ENCODE results near the gene RAD23A. TPM values are rescaled to one million over a fixed set of nuclear protein-coding genes. Genes with fewer than 3 reads are reported as not detected.

The RAD23A gene
- total and polyA plus RNA-seq, 2 donors = 29.5 to 129 TPM

- Histone ChIP-seq H3K27ac (ENCODE audit: low read depth) (no peak overlapping the region), H3K36me3 (ENCODE audit: insufficient read depth) (peaks cover 2% of the 10 kb centered on the region), H3K4me3 (ENCODE audit: low read depth, low read length) (peak overlapping the region; percentile 70), H3K4me1 (ENCODE audit: insufficient read depth) (no peaks in the 10 kb centered on the region)
- WGBS = 29% methylated on average over 16 of the region's 16 CpGs
- no peak for DNase-seq (ENCODE audit: extremely low spot score)
These were observed 13.0 kb upstream of the RAD23A start for GRCh38 chr19:12932392-12933286.

DNA sequence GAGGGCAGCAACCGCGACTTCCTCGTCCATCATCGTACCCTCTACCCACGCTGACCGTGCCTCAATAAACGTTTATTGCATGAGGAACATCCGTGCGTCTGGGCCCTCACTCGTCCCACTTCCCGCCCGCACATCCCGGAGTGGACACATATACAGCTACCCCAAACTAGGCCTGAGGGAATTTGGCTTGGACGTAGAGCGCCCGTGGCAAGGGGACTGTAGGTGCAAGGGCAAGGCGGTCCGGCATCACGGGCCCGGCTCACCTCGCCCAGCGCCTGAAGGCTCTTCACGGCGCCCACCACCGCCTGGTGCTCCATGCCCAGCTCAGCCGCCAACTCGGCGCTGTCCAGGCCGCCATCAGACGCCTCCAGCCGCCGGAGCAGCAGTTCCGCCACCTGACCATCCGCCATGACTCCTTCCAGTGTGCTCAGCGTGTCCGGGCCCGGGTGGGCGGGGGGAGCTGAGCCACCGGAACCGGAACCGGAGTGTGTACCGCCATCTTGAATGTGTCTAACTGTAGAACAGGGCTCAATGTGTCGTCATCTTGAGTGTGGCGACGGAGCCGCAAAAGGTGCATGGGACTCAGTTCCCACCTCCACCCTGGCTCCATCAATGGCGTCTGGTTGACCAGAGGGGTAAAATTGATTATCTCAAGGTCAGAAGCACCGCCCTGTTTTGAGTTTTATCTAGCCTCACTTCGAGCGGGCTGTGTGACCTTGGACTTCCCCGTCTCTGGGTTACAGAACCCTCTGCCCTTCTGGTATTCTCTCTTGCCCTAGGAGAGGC lies 12.2 kb upstream of the RAD23A start, which contains the start of gene FARSA:
TSS of gene FARSA (minus strand) at position 425 of the 786 bp plus-strand sequence. CDS start at position 410, 15 bp downstream.
- Histone ChIP-seq H3K27ac (ENCODE audit: low read depth) (no peak within 1 kb of the TSS), H3K4me1 (ENCODE audit: insufficient read depth) (no peaks in the 10 kb centered on the region), H3K4me3 (ENCODE audit: low read depth, low read length) (peak within 1 kb of the TSS; percentile 70), H3K36me3 (ENCODE audit: insufficient read depth) (peaks cover under 1% of the 10 kb centered on the region)
- peak; percentile 85 for DNase-seq (ENCODE audit: extremely low spot score)
- WGBS = 3% methylated on average over 51 of the region's 51 CpGs

DNA sequence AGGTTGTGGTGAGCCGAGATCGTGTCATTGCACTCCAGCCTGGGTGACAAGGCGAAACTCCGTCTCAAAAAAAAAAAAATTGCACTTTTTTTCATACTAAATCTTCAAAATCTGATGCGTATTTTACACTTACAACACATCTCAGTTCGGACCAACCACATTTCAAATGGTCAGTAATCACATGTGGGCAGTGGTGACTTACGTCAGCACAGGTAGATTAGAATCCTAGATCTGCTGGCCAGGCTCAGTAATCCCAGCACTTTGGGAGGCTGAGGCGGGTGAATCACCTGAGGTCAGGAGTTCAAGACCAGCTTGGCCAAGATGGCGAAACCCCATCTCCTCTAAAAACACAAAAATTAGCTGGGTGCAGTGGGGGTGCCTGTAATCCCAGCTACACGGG lies 10.6 kb upstream of the RAD23A start:
- WGBS = 89% methylated on average over 10 of the region's 10 CpGs
- Histone ChIP-seq H3K4me1 (ENCODE audit: insufficient read depth) (peaks cover 2% of the 10 kb centered on the region), H3K27ac (ENCODE audit: low read depth) (no peak overlapping the region), H3K36me3 (ENCODE audit: insufficient read depth) (no peaks in the 10 kb centered on the region), H3K4me3 (ENCODE audit: low read depth, low read length) (no peak overlapping the region)
- DNase-seq (ENCODE audit: extremely low spot score) = no peak

- no peak overlapping the region for H3K4me3 ChIP-seq (ENCODE audit: low read depth, low read length)
- DNase-seq (ENCODE audit: extremely low spot score) = no peak
- 73% methylated on average over 7 of the region's 7 CpGs for WGBS
- peaks cover 3% of the 10 kb centered on the region for H3K4me1 ChIP-seq (ENCODE audit: insufficient read depth)
- H3K36me3 ChIP-seq (ENCODE audit: insufficient read depth) = no peaks in the 10 kb centered on the region
- no peak overlapping the region for H3K27ac ChIP-seq (ENCODE audit: low read depth)
These were observed 9.1 kb upstream of the RAD23A start for GRCh38 chr19:12936582-12936981.

DNA sequence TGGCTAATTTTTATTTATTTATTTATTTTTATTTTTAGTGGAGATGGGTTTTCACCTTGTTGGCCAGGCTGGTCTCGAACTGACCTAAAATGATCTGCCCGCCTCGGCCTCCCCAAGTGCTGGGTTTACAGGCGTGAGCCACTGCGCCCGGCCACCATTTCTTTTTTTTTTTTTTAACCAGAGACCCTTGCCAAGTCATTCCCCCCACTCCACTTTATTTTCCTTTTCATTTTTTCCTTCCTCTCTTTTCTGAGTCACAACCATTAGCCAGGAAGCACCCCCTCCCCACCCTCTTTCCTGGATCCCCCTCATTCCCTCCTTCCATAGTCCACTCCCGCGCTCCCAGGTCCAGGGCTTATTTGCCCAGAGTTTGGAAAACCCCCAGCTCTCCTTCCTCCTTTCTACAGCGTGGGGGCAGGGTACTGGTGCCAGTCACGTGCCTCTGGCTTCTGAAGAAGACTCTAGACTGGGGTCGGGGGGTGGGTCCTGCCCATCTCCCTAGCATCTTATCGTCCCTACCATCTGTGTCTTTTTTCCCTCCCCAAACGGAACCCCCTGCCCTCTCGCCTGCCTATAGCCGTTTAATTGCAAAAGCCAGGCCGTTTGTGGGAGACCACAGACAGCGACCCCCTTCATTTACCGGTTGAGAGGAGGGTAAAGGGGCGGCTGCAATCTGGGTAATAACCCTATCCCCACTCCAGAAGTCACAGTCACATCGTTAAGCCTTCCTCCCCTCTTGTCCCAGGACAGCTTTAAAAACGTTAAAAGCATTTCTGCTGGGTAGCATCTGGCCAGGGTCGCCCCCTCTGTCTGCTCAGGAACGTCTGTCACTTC lies 8.4 kb upstream of the RAD23A start:
- Histone ChIP-seq H3K4me1 (ENCODE audit: insufficient read depth) (peaks cover 3% of the 10 kb centered on the region), H3K4me3 (ENCODE audit: low read depth, low read length) (no peak overlapping the region), H3K36me3 (ENCODE audit: insufficient read depth) (peaks cover 2% of the 10 kb centered on the region), H3K27ac (ENCODE audit: low read depth) (no peak overlapping the region)
- whole genome bisulfite sequencing = 20% methylated on average over 23 of the region's 23 CpGs
- no peak for DNase-seq (ENCODE audit: extremely low spot score)

- peak within 1 kb of the TSS; percentile 80 for H3K4me3 ChIP-seq (ENCODE audit: low read depth, low read length)
- peaks cover 2% of the 10 kb centered on the region for H3K36me3 ChIP-seq (ENCODE audit: insufficient read depth)
- WGBS = under 1% methylated on average over 63 of the region's 63 CpGs
- DNase-seq (ENCODE audit: extremely low spot score) = peak; percentile 99
- peak within 1 kb of the TSS; percentile 85 for H3K27ac ChIP-seq (ENCODE audit: low read depth)
- H3K4me1 ChIP-seq (ENCODE audit: insufficient read depth) = peaks cover 3% of the 10 kb centered on the region
These were observed 7.5 kb upstream of the RAD23A start, which contains the start of gene CALR for GRCh38 chr19:12937927-12938778. CALR (plus strand) TSS chr19:12938609; CDS start chr19:12938680, 71 bp downstream.

DNA sequence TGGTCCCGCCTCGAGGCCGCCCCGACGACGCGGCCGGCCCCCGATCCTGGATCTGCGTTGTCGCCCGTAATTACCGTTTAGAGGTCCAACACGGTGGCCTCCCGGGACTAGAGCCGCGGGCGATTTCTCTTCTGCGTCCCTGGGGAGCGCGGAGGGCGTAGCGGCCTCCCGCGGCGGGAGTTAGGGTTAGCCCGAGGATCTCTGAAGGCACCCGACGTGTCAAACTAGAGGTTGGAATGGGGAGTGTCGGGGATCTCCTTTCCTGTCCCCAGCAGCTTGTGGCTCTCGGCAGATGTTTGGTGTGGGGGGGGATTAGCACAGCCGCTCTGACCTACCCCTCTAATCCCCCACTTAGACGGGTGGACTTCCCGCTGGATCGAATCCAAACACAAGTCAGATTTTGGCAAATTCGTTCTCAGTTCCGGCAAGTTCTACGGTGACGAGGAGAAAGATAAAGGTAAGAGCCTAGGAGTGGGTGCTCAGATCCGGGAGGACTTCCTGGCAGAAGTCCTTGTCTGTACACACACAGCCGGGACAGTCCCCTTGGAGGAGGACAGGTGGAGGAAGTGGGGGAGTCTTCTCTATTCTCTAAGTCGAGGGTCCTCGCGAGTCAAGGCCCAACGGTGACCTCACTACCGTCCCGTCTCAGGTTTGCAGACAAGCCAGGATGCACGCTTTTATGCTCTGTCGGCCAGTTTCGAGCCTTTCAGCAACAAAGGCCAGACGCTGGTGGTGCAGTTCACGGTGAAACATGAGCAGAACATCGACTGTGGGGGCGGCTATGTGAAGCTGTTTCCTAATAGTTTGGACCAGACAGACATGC lies 6.7 kb upstream of the RAD23A start:
- peaks cover 3% of the 10 kb centered on the region for H3K4me1 ChIP-seq (ENCODE audit: insufficient read depth)
- no peak for DNase-seq (ENCODE audit: extremely low spot score)
- peak overlapping the region; percentile 85 for H3K27ac ChIP-seq (ENCODE audit: low read depth)
- under 1% methylated on average over 54 of the region's 54 CpGs for WGBS
- H3K4me3 ChIP-seq (ENCODE audit: low read depth, low read length) = peak overlapping the region; percentile 80
- H3K36me3 ChIP-seq (ENCODE audit: insufficient read depth) = peaks cover 2% of the 10 kb centered on the region

DNA sequence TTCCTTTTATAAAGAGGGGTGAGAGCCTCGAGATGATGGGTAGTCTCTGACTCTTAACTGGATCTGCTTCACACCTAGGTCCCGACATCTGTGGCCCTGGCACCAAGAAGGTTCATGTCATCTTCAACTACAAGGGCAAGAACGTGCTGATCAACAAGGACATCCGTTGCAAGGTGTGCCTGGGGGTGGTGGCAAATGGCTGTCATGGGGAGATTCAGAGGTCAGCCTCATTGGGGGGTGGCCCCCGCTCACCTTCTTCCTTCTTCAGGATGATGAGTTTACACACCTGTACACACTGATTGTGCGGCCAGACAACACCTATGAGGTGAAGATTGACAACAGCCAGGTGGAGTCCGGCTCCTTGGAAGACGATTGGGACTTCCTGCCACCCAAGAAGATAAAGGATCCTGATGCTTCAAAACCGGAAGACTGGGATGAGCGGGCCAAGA lies 5.7 kb upstream of the RAD23A start:
- WGBS = 65% methylated on average over 10 of the region's 10 CpGs
- peaks cover 3% of the 10 kb centered on the region for H3K4me1 ChIP-seq (ENCODE audit: insufficient read depth)
- no peak overlapping the region for H3K4me3 ChIP-seq (ENCODE audit: low read depth, low read length)
- H3K27ac ChIP-seq (ENCODE audit: low read depth) = no peak overlapping the region
- DNase-seq (ENCODE audit: extremely low spot score) = no peak
- H3K36me3 ChIP-seq (ENCODE audit: insufficient read depth) = peaks cover 2% of the 10 kb centered on the region

DNA sequence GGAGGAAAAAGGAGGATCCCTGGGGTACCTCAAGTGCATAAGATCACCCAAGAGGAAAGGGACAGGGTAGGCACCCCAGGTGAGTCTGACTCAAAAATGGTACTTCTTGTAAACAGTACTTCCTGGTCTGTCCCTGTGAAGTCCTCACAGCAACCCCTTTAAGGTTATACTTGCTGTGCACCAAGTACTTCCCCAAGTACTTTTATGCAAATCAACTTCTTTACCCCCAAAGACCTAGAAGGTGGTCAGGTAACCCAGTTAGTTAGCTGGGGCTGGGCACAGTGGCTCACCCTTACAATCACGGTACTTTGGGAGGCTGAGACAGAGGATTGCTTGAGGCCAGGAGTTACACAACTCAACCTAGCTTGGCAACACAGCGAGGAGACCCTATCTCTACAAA lies 4.8 kb upstream of the RAD23A start:
- peaks cover 2% of the 10 kb centered on the region for H3K36me3 ChIP-seq (ENCODE audit: insufficient read depth)
- H3K4me3 ChIP-seq (ENCODE audit: low read depth, low read length) = no peak overlapping the region
- 81% methylated on average over 2 of the region's 2 CpGs for WGBS
- no peak for DNase-seq (ENCODE audit: extremely low spot score)
- peaks cover 3% of the 10 kb centered on the region for H3K4me1 ChIP-seq (ENCODE audit: insufficient read depth)
- H3K27ac ChIP-seq (ENCODE audit: low read depth) = no peak overlapping the region

DNA sequence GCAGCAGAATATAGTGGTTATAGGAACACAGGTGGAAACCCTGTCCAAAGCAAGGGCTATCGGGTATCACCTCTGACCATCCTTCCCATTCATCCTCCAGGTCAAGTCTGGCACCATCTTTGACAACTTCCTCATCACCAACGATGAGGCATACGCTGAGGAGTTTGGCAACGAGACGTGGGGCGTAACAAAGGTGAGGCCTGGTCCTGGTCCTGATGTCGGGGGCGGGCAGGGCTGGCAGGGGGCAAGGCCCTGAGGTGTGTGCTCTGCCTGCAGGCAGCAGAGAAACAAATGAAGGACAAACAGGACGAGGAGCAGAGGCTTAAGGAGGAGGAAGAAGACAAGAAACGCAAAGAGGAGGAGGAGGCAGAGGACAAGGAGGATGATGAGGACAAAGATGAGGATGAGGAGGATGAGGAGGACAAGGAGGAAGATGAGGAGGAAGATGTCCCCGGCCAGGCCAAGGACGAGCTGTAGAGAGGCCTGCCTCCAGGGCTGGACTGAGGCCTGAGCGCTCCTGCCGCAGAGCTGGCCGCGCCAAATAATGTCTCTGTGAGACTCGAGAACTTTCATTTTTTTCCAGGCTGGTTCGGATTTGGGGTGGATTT lies 2.1 kb upstream of the RAD23A start:
- H3K27ac ChIP-seq (ENCODE audit: low read depth) = no peak overlapping the region
- H3K36me3 ChIP-seq (ENCODE audit: insufficient read depth) = peaks cover 2% of the 10 kb centered on the region
- no peak for DNase-seq (ENCODE audit: extremely low spot score)
- 83% methylated on average over 18 of the region's 18 CpGs for WGBS
- peaks cover 7% of the 10 kb centered on the region for H3K4me1 ChIP-seq (ENCODE audit: insufficient read depth)
- no peak overlapping the region for H3K4me3 ChIP-seq (ENCODE audit: low read depth, low read length)

DNA sequence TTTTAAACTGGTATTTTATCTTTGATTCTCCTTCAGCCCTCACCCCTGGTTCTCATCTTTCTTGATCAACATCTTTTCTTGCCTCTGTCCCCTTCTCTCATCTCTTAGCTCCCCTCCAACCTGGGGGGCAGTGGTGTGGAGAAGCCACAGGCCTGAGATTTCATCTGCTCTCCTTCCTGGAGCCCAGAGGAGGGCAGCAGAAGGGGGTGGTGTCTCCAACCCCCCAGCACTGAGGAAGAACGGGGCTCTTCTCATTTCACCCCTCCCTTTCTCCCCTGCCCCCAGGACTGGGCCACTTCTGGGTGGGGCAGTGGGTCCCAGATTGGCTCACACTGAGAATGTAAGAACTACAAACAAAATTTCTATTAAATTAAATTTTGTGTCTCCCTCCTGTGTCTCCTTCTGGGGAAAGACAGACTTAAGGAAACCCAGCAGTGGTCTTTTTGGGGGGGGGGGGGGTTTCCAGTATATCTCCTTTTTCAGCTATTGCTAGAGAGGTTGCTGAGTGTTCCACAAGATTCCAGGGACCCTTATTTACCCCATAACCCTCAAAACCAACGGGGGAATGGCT lies 1.5 kb upstream of the RAD23A start:
- H3K4me1 ChIP-seq (ENCODE audit: insufficient read depth) = peaks cover 7% of the 10 kb centered on the region
- 64% methylated on average over 2 of the region's 2 CpGs for WGBS
- H3K27ac ChIP-seq (ENCODE audit: low read depth) = no peak overlapping the region
- peaks cover 2% of the 10 kb centered on the region for H3K36me3 ChIP-seq (ENCODE audit: insufficient read depth)
- DNase-seq (ENCODE audit: extremely low spot score) = no peak
- H3K4me3 ChIP-seq (ENCODE audit: low read depth, low read length) = no peak overlapping the region

Measured in urinary bladder (tissue), 4 donors.